Stimulated activated CD8-positive, alpha-beta memory T cell treated with anti-CD3 and anti-CD28 coated beads, Interleukin-15, amount 100 ng/mL, for 1 hour (primary cell): ENCODE measurements around the gene XRCC5.
"Not testable (repeated sequence)": the region's sequence is repeated elsewhere in the genome, so short reads cannot be mapped to it uniquely, and the experiment has no call there.

ENCODE experiments used
- DNase-seq: peaks from one replicate; pipeline ENCODE4 v3.0.0-alpha.2; 2020; ENCODE audit warnings: low read depth

XRCC5 gene

GRCh38 chr2:216118474-216118873, 9.3 kb downstream of the XRCC5 start:
- no peak for DNase-seq

DNA sequence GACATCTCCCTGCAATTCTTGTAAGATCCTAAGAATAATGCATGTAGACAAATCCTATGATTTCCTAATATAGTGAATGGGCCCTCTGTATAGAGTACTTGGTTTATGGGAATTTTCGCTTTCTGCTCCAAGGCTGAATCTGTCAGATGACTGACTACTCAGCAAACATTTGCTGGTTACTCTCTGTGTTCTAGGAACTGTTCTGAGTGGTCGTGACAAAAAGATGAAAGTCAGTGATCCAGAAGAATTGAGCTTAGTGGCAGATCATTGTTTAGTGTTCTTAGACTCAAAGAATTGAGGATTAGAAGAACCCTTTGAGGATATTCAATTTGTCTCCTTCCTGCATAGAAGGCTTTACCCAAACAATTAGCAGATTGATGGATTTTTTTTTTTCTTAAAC, 10.0 kb downstream of the XRCC5 start:
- no peak for DNase-seq

GRCh38 chr2:216119986-216120385, 10.8 kb downstream of the XRCC5 start:
- DNase-seq = no peak

DNA sequence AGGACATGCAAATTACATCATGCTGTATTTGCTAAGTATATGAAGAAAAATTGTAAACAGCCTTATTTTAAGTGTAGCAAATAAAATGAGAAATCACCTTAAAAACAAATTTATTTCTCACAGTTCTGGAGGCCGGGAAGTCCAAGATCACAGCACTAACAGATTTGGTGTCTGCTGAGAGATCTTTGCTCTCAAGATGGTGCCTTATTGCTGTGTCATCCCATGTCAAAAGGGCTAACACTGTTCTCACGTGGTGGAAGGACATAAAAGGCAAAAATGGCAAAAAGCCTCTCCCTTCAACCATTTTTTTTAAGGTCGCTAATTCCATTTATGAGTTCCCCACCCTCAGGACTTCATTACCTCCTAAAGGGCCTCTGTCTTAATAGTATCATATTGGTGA, 12.1 kb downstream of the XRCC5 start:
- no peak for DNase-seq

DNA sequence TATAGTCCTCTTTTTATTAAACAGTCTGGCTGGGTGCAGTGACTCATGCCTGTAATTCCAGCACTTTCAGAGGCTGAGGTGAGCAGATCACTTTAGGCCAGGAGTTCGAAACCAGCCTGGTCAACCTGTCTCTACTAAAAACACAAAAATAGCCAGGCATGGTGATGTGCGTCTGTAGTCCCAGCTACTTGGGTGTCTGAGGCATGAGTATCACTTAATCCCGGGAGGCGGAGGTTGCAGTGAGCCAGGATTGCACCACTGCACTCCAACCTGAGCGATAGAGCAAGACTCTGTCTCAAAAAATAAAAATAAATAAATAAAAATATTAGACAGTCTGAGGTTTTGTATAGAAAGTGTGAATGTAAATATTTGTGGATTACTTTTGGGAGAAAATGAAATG, 17.8 kb downstream of the XRCC5 start:
- DNase-seq = no peak

DNA sequence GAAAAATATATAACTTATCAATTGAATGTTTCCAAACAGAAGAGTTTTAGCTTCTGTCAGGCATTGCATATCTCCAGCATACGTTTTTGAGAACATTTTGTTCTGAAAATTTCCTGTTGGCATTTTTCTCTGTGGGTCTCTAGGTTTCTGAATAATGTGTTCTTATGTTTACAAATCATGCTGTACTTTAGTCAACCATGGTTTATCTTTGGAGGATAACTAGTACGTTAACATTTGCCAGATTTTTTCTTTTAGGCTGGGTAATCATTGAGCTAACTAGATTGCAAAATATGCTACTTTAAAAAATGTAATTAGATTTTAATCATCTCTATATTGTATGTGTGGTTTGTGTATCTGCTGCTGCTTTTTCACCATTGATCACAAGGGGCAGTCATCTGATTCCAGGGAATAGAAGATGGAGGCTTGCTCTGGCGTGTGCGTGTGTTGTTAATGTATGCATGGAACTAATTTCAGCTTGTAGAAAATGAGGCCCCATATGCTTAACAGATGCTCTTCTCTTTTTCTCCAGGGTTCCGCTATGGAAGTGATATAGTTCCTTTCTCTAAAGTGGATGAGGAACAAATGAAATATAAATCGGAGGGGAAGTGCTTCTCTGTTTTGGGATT, 21.3 kb downstream of the XRCC5 start:
- DNase-seq = no peak

DNA sequence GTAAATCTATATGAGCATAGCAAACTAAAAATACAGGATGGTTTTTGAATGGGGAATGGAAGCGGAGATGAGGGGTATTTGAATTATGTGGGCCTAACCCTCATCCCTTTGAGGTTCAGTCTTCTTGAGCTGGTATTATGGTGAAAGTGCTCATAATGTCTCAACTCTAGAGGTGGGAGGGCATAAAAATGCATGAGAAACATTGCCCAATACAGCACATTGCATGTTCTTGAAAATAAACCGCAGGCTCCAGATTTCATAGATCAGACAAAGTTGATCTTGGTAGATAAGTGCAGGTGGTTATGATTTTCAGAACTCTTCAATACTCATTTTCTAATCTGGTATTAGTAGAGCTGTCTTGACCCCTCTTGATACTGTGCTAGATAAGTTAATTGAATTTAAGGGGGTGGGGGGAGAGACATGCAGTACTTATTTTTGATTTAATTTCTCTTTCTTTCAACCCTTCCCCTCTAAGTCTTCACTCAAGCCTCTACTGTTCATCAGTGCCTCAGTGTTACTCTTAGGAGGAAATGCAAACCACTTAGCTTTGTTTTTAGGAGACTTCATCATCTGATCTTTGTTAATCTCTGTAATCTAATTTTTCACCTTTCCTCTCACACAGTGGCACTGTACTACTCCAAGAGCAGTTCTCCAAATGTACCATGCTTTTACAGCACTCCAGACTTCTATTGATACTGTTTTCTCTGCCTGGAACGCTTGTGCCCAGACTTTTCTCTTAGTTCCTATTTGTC, 22.2 kb downstream of the XRCC5 start:
- DNase-seq = no peak

DNA sequence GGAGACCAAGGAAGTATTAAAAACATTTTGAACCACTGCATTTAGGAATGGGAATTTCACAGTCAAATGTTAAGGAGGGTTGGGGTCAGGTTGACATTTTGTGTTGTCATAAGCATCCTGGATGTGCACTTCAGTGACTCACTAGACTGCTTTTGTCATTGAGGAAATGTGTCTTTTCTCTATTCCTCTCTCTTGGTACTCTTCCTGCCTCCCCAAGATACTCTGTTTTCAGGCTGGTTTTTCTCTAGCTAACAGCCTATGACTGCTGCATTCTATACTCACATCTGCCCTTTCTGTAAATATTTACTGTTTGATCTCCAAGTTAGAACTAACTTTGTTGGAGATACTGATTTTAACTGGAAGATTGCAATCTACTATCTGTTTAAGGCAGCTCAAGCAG, 23.4 kb downstream of the XRCC5 start:
- no peak for DNase-seq

GRCh38 chr2:216133397-216133796, 24.2 kb downstream of the XRCC5 start:
- DNase-seq = no peak

GRCh38 chr2:216134958-216135541, 25.9 kb downstream of the XRCC5 start:
- DNase-seq = no peak

- DNase-seq = no peak
Measured at GRCh38 chr2:216139884-216140283, 30.7 kb downstream of the XRCC5 start.

- not testable (repeated sequence) for DNase-seq
Measured at GRCh38 chr2:216141516-216141915, 32.4 kb downstream of the XRCC5 start.

GRCh38 chr2:216142540-216142939, 33.4 kb downstream of the XRCC5 start:
- DNase-seq = no peak

GRCh38 chr2:216144372-216144771, 35.2 kb downstream of the XRCC5 start:
- DNase-seq = no peak

- no peak for DNase-seq
Measured at GRCh38 chr2:216144857-216145256, 35.7 kb downstream of the XRCC5 start.

DNA sequence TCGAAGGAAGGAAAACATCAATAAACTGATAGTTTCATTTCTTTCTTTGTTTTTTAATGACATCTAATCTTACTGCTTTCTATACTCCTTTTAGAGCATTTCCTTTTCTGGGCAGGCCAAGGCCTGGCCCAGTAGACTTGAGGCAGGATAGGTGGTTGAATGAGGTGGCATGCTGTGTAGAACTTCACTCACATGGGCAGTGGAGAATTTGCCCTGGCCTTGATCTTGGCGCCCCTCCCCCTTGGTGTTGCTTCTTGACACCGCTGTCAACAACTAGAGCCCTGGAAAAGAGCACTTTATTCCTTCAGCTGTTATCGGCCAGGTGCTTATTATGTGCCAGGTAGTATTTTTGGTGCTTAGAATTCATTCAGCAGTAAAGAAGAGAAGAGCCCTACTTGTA, 37.4 kb downstream of the XRCC5 start:
- no peak for DNase-seq

GRCh38 chr2:216147172-216148131, 38.3 kb downstream of the XRCC5 start:
- DNase-seq = no peak

DNA sequence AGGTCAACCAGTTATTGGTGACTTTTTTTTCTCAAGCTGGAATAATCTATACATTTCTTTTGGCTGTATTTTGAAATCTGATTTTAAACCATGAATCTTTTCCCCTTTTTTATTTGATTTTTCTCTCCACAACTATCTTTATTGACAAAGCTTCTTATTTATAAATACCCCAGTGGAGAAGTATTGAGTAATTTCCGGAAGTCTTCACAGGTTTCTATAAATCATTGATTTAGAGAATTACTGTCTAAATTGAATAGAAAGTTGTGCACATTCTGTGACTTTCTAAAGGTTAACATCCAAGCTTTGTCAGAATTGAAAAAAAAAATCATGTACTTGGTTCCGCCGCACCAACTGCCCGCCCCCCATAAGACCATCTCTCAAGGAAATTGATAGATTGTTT, 39.8 kb downstream of the XRCC5 start:
- DNase-seq = no peak

GRCh38 chr2:216149741-216150140, 40.6 kb downstream of the XRCC5 start:
- DNase-seq = no peak

DNA sequence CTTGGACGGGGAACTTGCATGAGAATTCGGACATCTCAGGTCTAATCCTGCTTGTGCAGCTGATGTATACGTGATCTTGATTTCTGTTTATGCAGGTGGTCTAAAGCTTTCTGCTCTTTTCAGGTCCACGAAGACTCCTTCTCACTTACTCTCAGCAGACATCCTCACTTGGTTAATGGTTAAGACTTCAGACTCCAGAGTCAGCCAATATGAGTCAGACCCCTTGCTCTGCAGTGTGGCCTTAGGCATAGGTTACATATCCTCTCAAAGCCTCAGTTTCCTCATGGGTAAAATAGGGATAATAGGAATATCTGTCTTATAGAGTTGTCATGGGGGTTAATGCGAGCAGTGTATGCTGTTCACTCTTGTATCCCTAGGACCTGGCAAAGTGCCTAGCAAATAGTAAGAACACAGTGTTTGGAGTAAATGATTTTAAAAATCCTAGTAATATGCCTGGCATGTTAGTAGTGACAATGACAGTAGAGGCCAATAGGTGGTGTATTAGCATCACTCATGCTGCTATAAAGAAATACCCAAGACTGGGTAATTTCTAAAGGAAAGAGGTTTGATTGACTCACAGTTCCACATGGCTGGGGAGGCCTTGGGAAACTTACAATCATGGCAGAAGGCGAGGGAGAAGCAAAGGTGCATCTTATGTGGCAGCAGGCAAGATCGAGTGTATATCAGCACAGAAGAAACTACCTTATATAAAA, 42.3 kb downstream of the XRCC5 start:
- DNase-seq = no peak

- DNase-seq = no peak
Measured at GRCh38 chr2:216155954-216156353, 46.8 kb downstream of the XRCC5 start.

DNA sequence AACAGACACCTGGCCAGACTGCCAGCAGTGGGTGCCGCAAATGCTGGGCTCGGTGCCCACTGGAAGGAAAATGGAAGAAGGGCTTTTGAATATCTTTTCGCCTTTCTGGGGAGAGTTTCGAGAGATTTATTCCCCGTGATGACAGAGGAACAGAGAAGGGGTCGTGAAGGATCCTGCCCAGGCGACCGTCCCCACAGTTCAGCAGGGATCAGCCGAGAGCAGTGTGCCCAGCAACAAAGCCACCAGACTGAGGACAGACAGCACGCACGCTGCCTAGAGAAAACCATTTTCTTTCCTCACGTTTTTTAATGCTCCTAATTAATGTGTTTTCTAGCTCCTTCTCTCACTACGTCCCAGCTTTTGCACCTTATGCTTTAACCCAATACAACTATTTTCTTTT, 47.7 kb downstream of the XRCC5 start:
- no peak for DNase-seq
